GM12878 (cell line): Measurements from ENCODE around the gene HS1BP3.

Source experiments
- JUNB ChIP-seq: IDR thresholded peaks from 2 replicates; pipeline ENCODE4 v1.6.1; 2016; ENCODE audit warnings: antibody characterized with exemption, mild to moderate bottlenecking
- MTA3 ChIP-seq: IDR thresholded peaks from 2 replicates; pipeline ENCODE4 v1.6.1; 2012; ENCODE audit warnings: low read length, inconsistent platforms, borderline replicate concordance
- NR2F1 ChIP-seq: fragments of 450-650 bp; conservative IDR thresholded peaks from 2 replicates; pipeline ENCODE4 v1.6.1; 2017; ENCODE audit warnings: mild to moderate bottlenecking
- RFX5 ChIP-seq: IDR thresholded peaks from 2 replicates; pipeline ENCODE4 v1.6.1; 2011; ENCODE audit warnings: low read depth, low read length, improper control_type of control experiment
- SPI1 ChIP-seq: IDR thresholded peaks from 2 replicates; pipeline ENCODE4 v1.6.1; 2011; ENCODE audit warnings: low read depth, mild to moderate bottlenecking, low read length, moderate library complexity, borderline replicate concordance; ENCODE audit not compliant: insufficient read depth
- YY1 ChIP-seq: IDR thresholded peaks from 2 replicates; pipeline ENCODE4 v1.6.1; 2011; ENCODE audit warnings: low read depth, mild to moderate bottlenecking, low read length
- ZNF207 ChIP-seq: fragments of 450-650 bp; IDR thresholded peaks from 2 replicates; pipeline ENCODE4 v1.6.1; 2014; ENCODE audit warnings: antibody characterized with exemption, mild to moderate bottlenecking, borderline replicate concordance
- TF ChIP-seq, protein P1 (sequence below), 3 experiments: IDR thresholded peaks in 2 of 3; conservative IDR thresholded peaks in 1 of 3; 2 replicates each; pipeline ENCODE4 v1.5.1; 2011; ENCODE audit warnings: low read depth in 3 of 3, low read length in 3 of 3, mild to moderate bottlenecking in 3 of 3, control low read depth in 2 of 3, moderate library complexity in 2 of 3, inconsistent platforms in 1 of 3, mixed read lengths in 1 of 3; ENCODE audit not compliant: control insufficient read depth in 2 of 3, insufficient read depth in 1 of 3; ENCODE audit errors: extremely low read depth in 1 of 3

DNA sequence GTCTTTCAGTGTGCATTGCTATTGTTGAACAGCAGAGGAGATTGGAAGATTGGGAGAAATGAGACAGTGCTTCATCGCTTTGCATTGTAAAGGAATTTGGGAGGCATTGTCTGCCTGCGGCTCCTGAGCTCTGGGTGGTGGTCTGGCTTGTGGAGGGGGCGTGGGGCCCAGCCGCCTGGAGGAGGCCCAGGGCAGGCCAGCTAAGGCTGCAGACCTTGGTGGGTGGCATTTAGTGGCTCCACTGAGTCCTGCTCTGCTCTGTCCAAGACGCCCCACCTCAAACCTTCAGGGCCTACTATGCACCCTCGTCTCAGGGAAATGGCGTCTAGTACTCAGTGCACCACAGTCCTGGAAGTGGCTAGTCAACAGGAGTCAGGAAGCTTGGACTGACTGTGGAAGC, 5.7 kb upstream of the HS1BP3 start:
- TF ChIP-seq, protein P1, sequence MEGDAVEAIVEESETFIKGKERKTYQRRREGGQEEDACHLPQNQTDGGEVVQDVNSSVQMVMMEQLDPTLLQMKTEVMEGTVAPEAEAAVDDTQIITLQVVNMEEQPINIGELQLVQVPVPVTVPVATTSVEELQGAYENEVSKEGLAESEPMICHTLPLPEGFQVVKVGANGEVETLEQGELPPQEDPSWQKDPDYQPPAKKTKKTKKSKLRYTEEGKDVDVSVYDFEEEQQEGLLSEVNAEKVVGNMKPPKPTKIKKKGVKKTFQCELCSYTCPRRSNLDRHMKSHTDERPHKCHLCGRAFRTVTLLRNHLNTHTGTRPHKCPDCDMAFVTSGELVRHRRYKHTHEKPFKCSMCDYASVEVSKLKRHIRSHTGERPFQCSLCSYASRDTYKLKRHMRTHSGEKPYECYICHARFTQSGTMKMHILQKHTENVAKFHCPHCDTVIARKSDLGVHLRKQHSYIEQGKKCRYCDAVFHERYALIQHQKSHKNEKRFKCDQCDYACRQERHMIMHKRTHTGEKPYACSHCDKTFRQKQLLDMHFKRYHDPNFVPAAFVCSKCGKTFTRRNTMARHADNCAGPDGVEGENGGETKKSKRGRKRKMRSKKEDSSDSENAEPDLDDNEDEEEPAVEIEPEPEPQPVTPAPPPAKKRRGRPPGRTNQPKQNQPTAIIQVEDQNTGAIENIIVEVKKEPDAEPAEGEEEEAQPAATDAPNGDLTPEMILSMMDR (IDR thresholded peaks at IDR 0.05 in 2 of 3, conservative IDR thresholded peaks at IDR 0.05 in 1 of 3; ENCODE audit: control insufficient read depth in 2 of 3, extremely low read depth in 1 of 3, insufficient read depth in 1 of 3, low read depth in 3 of 3, low read length in 3 of 3): no peak
- TF ChIP-seq YY1 (no peak), ZNF207 (no peak), JUNB (no peak), RFX5 (no peak), NR2F1 (no peak), MTA3 (no peak), SPI1 (no peak)
